DMS 273 (cell line): Measurements from ENCODE around the gene IL10RB.
A peak's percentile ranks its signal among the peaks of the same experiment; 100 is the strongest.
"Not testable (repeated sequence)": the region's sequence is repeated elsewhere in the genome, so short reads cannot be mapped to it uniquely, and the experiment has no call there.

Experiments
- DNase-seq: peaks from one replicate; lab custom pipeline; 2025; ENCODE audit not compliant: unreplicated experiment; lab: John Stamatoyannopoulos, UW

The IL10RB gene

DNA sequence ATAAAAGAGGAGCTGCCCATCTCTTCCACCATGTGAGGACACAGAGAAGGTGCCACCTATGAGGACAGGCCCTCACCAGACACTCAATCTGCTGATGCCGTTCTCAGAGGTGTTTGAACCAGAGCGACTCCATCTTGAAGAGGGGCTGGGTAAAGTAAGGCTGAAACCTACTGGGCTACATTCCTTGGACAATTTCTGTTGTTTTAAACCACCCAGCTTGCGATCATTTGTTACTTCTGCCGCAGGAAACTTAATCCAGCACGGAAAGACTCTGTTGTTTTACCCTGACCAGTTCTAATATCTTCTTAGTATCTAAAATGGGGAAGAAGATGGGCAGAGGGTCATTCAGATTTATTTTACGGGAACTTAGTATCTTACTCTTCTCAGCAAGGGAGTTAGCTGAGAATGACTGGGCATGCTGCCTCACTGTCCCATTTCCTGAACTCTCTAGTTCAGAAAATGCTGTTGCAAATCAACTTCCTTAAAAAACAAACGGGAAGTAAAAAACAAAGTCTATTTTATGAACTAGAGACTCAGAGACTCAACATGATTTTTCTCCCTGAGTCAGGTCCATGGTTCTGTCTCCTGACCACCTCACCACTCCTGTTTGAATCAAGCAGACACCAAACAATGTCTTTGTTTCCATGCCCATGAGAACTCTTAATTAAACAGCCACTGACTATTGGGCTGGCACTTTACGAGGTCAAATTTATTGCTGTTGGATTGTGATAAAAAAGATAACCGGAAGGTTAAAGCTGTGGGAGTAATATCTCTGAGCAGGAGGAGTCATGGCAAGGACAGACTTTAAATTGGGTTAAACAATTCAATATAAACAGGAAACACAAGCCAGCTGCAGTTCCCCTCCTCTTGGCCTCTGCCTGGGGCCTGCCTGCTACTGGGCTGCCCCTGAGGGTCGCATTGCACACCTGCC is 34.8 kb downstream of the IL10RB start:
- no peak for DNase-seq

DNA sequence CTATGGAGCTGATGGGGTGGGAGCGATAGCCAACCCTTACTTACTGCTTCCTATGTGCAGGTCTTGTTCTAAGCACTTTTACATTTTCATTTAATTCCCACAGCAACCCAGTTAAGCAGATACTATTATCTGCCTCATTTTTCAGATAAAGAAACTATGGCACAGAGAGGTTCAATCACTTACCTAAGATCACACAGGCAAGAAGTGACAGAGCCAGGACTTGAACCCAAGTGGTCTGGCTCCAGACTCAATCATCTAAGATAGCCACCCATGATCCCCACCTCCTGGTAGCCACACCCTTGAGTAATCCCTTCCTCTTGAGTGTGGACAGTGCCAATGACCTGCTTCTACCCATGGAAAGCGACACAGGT is 35.5 kb downstream of the IL10RB start:
- DNase-seq, result no peak

DNA sequence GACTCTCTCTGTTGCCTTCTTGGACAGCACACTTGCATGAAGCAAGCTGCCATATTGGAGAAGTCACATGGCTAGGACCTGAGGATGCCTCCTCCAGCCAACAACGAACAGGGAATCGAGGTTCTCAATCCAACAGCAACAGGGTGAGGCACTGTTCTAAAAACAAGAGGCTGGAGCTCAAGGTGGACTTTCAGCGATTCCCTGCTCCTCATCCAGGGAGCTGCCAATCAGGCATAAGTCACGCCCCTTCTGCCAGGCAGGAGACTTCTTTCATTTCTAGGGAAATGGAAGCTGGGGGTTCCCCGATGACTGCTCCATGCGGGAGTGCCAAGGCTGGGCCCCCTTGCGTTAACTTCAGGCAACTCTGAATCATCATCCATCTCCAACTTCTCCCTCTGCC is 35.9 kb downstream of the IL10RB start:
- no peak for DNase-seq

DNA sequence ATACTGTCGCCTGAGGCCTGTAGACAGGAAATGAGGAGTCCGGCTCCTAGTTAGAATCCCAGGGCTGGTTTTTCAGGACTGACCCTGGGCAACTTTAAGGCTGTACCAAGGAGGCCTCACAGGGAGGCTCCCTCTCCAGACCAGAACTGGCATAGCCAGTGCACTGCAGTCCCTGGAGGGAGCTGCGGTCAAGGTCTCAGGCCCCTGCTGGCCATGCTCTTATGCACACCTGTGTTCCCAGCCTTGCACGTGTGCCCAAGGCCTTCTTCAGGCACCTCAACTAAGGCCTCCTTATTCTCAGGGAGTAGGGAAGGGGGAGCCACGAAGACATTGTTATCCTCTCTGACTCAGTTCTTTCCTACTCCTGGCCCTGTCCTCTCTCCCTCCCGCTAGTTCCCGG is 36.6 kb downstream of the IL10RB start:
- DNase-seq, result no peak

DNA sequence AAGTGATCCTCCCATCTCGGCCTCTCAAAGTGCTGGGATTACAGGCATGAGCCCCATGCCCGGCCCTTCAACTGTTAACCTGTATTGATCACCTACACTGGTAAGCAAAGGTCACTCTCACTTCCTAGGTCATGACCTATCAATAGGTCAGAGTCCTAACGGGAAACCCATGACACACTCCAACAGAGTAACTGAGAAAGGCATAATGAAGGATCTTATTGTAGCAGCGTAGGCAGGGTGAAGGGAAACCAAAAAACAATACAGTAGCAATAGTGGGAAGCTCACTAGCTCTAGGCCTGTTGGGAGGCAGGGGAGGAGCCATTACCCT is 39.1 kb downstream of the IL10RB start:
- DNase-seq, result no peak

DNA sequence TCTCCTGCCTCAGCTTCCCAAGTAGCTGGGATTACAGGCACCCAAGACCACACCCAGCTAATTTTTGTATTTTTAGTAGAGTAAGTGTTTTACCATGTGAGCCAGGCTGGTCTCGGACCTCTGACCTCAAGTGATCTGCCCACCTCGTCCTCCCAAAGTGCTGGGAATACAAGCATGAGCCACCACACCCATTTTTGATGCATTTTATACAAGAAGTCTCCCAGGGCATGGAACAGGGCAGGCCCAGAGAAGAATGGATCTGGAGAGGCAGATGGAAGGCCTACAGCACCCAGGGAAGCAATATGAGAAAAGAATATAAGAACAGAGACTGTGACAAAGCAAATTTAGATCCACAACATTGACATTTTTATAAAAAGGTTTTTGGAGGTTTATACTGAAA is 39.8 kb downstream of the IL10RB start:
- DNase-seq, result no peak

DNA sequence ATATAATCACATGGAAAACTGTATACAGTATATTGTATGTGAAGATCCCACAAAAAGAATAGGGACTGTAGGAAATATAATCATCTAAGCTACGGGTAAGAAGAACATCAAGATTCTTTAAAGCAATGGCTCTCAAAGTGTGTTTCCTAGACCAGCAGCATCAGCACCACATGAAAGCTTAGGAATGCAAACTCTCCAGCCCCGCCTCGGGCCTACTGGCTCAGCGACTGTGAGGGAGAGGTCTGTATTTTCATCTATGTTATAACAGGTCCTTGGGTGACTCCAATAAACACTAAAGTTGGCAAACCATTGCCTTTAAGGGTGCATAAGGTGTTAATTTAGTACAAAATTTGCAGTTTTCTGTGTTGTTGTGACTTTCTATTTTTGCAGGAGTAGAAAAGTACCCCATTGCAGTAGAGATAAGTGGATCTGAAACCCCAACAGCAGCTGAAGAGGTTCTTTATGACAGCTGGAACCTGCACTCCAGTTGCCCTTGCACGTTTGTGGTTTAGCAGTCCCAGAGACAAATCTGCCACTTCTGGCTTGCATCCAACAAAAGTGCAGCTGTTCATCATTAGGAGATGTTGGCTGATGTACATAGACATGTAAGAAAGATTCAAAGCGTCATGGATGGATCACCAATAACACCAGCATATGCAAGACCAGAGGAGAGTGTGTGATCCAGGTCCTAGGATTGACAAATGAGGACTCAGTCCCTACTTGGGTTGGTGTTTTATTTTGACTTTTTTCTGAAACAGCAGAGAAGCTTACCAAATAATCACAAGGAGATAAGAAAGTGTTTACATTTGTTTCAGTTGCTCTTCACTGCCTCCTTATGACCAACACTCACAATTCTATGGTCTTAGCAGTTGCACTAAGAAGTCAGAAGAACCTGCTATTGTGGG is 42.7 kb downstream of the IL10RB start:
- DNase-seq, result peak; percentile 98

DNA sequence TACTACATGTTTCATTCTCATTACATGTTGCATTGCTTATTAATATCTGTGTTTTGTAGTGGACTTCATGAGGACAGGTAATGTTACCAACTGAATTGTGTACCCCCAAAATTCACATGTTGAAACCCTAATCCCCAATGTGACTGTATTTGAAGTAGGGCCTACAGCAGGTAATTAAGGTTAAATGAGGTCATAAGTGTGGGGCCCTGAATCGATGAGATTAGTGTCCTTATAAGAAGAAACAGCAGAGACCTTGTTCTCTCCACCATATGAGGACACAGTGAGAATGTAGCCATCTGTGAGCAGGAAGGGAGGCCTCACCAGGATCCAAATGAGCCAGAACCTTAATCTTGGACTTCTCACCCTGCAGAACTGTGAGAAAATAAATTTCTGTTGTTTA is 43.6 kb downstream of the IL10RB start:
- DNase-seq, result no peak

DNA sequence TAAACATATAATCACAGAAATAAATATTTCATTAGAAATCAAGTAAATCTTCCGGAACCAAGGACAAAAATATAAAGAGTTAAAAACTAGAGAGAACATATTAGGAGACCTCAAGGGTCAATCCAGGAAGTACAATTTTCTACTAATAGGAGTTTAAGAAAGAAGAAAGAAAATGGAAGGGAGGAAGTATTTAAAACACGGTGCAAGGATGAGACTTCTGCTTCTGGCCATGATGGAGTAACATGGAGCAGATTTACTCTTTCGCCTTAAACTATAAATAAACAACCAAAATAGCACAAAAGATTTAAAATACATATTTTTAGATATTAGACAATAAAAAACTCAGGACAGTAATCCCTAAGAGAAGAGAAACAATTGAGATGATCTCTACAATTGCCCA is 46.0 kb downstream of the IL10RB start:
- no peak for DNase-seq

DNA sequence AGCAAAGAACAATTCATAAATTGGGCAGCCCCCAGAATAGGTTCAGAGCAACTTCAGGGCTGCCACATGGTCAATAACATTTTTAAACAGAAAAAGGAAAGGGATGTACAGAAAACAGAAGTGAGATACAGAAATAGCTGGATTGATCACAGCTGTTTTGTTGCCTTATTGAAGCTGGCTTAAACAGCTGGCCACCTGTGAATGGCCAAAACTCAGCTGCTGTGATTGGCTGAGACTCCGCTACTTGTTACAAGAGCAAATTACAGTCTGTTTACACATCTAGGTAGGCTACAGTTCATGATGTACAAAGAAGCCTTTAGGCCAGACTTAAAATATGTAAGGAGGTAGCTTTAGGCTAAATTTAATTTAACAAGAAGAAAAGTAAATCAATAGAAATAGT is 47.0 kb downstream of the IL10RB start:
- DNase-seq, result no peak

DNA sequence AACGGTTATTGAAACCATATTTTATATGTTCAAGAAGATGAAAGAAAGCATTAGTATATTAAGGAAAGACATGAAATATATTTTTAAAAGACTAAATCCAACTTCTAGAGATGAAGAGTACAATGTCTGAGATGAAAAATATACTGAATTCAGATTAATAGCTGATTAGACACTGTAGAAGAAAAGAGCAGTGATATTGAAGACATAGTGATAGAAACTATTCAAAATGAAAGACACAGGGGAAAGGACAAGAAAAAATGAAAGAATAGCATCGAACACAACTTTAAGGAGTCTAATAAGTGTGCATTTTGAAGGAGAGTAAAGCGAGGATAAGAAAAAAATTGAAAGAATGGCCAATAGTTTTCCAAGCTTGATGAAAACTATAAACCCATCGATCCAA is 47.4 kb downstream of the IL10RB start:
- no peak for DNase-seq

DNA sequence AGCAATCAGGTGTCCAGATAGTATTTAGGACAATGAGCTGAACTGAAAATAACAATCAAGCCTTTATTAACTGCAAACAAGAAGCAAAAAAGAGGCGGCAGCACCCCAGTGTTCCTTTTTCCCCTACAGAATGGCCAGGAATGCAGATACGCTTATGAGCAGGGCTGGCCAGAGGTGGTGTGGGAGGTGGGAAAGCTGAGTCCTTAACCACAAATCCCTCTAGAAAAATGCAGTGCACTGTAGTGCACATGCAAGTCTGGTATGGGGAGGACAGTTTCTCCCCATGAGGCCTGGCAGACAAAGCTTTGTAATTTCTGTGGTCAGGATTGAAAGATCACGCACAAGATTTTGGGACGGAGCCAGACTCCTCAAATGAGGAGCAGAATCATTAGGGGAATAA is 47.9 kb downstream of the IL10RB start:
- no peak for DNase-seq

DNA sequence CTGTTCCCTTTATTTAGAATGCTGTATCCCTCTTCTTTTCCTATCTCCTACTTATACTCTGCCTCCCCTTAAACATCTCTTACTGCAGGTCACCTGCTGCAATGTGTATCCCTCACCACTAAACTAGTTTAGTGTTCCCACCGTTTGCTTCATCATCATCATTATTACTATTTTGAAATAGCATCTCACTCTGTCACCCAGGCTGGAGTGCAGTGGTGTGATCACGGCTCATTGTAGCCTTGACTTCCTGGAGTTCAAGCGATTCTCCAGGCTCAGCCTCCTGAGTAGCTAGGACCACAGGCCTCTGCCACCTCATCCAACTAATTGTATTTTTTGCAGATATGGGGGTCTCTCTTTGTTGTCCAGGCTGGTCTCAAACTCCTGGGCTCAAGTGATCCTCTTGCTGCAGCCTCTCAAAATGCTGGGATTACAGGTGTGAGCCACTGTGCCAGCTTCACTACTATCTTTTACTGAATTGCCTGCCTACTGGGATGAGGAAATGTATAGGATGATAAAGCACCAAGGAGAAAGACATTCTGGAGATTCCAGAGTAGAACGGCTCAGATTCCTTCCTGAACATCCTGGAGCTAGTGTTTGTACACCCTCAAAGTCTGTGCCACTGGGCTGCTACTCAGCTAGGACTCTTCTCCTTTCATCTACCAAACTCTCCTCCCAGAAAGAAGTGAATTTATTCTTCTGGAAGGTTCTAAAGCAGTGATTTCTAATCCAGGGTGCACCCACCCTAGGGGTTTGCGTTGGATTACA is 50.0 kb downstream of the IL10RB start:
- DNase-seq, result no peak

DNA sequence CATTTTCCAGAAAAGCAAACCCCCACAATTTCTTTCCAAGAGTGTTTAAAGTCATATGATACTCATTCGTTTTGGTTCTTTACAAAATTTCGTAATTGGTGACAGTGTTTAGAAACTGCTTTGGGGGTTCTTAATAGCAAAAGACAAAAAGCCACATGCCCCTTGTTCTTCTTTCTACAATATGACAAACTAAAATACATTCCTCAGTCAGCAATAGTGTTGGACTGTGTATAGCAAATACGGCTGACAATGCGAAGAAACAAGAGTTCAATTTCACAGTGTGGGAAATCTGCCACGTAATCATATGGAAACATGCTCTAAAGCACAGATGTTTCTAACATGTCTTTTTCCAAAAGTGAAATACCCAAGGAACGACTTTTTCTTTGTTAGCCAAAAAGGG is 51.0 kb downstream of the IL10RB start:
- peak; percentile 9 for DNase-seq

DNA sequence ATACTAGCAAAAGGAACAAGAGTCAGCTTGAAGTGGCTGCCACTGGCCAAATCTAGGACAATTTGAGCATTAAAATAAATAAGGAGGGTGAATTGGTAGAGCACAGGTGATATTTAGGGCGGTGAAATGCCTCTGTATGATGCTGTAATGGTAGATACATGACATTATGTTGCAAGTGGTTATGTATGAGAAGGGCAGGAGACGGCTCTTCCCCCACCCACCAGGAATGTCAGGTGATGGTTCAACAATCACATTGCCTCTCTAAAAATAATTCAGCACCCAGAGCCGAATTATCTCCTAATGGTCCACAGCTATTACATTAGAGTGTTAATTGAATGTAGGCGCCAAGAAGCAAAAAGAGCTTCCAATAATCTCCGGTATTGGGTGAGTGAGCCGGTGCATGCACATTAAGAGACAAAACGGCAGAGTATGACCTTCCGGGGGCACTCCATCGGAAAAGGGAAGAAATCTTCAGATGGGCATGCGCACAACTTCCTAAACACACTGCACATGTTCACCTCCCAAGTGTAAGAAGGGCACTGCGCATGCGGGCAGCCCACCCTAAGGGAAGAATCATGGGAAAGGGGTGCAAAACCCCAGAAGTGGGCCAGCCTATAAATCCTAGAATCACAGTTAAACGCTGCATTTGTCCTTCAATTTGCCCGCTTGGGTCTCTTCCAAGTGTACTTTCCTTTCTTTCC is 51.8 kb downstream of the IL10RB start:
- DNase-seq, result no peak

DNA sequence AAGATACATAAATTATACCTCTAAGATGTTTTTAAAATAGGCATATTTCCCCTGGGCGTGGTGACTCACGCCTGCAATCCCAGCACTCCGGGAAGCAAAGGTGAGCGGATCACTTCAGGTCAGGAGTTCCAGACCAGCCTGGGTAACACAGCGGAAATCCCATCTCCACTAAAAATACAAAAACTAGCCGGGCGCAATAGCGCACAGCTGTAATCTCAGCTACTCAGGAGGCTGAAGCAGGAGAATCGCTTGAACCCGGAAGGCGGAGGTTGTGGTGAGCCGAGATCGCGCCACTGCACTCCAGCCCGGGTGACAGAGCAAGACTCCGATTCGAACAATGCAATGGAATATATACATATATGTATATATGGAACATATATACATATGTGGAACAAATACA is 54.8 kb downstream of the IL10RB start:
- DNase-seq, result not testable (repeated sequence)

DNA sequence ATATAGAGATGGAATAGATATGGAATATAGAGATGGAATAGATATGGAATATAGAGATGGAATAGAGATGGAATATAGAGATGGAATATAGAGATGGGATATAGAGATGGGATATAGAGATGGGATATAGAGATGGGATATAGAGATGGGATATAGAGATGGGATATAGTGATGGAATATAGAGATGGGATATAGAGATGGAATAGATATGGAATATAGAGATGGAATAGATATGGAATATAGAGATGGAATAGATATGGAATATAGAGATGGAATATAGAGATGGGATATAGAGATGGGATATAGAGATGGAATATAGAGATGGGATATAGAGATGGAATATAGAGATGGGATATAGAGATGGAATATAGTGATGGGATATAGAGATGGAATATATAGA is 57.4 kb downstream of the IL10RB start:
- not testable (repeated sequence) for DNase-seq

DNA sequence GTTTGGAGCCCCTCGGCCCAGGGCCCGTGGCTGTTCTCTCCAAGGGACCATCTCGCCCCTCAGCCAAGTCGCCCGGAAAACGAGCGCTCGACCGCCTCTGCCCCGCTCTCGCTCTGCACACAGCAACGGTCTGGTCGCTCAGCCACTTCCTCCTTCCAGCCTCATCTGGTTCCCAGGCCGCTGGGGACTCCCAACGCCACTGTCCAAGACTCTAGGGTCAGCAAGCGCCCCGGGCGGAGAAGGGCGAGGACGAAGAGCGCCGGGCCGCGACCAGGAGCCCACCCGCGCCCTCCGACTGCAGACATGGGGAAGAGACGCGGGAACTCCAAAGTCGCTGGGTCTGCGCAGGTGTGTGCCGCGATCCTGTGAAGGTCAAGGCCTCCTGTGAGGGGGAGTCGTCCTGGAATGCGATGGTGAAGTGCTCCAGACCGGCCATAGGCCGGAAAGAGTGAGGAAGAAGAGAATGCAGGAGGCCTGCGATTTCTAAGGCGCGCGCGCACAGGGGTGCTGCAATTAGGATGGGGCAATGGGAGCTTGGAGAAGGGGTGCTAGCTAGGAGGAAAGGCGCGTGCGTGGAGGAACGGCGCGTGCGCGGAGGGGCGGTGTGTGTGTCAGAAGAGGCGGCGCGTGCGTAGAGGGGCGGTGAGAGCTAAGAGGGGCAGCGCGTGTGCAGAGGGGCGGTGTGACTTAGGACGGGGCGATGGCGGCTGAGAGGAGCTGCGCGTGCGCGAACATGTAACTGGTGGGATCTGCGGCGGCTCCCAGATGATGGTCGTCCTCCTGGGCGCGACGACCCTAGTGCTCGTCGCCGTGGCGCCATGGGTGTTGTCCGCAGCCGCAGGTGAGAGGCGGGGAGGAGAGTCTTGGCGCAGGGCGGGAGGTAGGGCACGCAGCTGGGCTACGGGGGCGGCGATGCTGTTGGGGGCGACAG is 58.4 kb downstream of the IL10RB start, which contains the start of gene IFNAR1:
TSS of gene IFNAR1 (plus strand) at position 680 of the 931 bp plus-strand sequence. CDS start at position 766, 86 bp downstream.
- peak; percentile 99 for DNase-seq

DNA sequence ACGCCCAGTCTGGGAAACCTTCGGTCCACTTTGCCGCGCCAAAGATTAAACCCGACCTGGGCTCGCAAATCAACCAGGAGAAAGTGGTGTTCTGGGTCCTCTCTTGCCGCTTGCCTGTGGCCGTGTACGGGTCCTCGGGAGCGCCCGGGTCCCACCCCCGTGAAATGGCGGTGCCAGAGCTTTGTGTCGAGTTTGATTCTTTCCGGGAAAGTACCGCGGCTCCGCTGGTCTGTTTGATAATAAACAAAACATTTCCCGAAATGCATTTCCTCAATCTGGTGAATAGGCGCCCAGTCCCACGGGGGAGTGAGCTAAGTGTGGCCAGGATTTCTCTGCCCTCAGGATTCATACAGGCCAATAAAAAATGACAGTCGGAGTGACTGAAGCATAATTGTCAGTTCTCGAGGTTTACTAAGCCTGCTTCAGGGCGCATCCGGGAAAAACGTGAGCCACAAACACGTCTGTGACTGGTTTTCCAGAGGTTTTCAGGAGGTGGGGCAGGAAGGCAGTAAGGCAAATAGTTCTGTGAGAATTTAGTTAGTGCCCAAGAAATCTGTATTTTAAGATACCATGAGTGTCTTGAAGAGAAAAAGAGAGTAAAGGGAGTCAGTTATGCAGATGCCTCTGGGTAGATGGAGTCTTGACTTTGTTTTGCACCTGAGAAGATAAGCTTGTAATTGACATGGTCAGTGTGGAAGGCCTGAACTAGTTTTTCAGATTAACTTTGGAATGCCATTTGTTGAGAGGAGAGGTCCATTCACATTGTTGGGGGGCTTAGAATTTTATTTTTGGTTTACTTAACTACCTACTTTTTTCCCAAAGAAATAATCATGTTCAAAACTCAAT is 59.3 kb downstream of the IL10RB start:
- peak; percentile 76 for DNase-seq
